ENCODE data around the gene CLCN2.

DNA sequence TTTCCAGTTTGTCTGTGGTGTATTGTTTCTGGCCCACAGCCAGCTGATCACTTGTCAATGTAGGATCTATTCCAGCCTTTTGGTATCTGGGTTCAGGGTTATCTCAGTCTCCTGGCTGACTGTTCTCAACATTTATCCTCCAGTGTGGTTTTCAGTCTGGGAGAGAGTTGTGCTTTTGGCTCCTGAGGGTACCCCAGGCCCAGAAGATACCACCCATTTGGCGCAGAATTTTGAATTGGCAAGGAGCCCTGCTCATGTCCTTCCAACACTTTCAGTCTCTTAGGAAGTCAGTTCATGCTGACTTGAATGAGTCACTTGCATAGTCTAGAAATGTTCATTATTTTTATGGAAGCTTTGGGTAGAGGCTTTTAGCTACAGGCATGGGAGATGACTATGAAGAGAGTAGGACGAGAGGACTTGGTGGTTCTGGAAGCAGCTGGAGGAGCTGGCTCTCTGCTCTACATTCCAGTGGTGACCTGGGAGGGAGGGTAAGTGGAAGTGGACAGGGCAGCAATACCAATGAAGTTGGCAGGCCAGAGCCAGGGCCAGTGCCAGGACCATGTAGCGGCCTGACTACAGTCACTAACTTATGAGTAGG is 7.3 kb upstream of the CLCN2 start:
- TF ChIP-seq POLR2A (IDR thresholded peaks at IDR 0.05) (no peak), CTCF (IDR thresholded peaks at IDR 0.05) (no peak), POLR2AphosphoS5 (IDR thresholded peaks at IDR 0.05) (no peak)
